BLaER1 treated with 17β-estradiol and CSF1 and Interleukin-3, amounts not matched to agents 10 nM and 100 nM (cell line): ENCODE data around the gene PTH2.

ENCODE experiments used
- H3K27ac ChIP-seq, 11 experiments: shearing (Covaris generic); formaldehyde crosslinking; 2 replicates each; pipeline ENCODE4 v1.8.1; 2022
- H3K27me3 ChIP-seq, 11 experiments: shearing (Covaris generic); formaldehyde crosslinking; 2 replicates each; pipeline ENCODE4 v1.8.1; 2022
- H3K36me3 ChIP-seq, 11 experiments: shearing (Covaris generic); formaldehyde crosslinking; 2 replicates each; pipeline ENCODE4 v1.8.1; 2022
- H3K4me1 ChIP-seq, 10 experiments: shearing (Covaris generic); formaldehyde crosslinking; 2 replicates each; pipeline ENCODE4 v1.8.1; 2022
- H3K4me2 ChIP-seq, 11 experiments: shearing (Covaris generic); formaldehyde crosslinking; 2 replicates each; pipeline ENCODE4 v1.8.1; 2022
- H3K4me3 ChIP-seq, 10 experiments: shearing (Covaris generic); formaldehyde crosslinking; 2 replicates each; pipeline ENCODE4 v1.8.1; 2022
- H3K9ac ChIP-seq, 11 experiments: shearing (Covaris generic); formaldehyde crosslinking; 2 replicates each; pipeline ENCODE4 v1.8.1; 2022
- H3K9me3 ChIP-seq, 11 experiments: shearing (Covaris generic); formaldehyde crosslinking; replicated peaks in 1 of 11; 2 replicates each; pipeline ENCODE4 v1.8.1; 2022
- H4K20me1 ChIP-seq, 11 experiments: shearing (Covaris generic); formaldehyde crosslinking; 2 replicates each; pipeline ENCODE4 v1.8.1; 2022
- Cebpa-rat ChIP-seq, 11 experiments: shearing (Covaris generic); IDR thresholded peaks; 2 replicates each; pipeline ENCODE4 v1.8.1; 2022

The PTH2 gene

GRCh38 chr19:49443366-49444099 is 20.3 kb upstream of the PTH2 start:
- Histone ChIP-seq H3K9me3 (no peaks in the 10 kb centered on the region), H4K20me1 (peaks cover 0 to 35% (median 17%) of the 10 kb centered on the region in 11 experiments; a peak in 10 of 22 replicates), H3K27me3 (peaks cover 40 to 44% (median 41%) of the 10 kb centered on the region in 11 experiments), H3K27ac (peak overlapping the region in 10 of 11 experiments; percentile 4 to 67 (median 51); a peak in 20 of 22 replicates), H3K4me1 (peaks cover 54 to 67% (median 57%) of the 10 kb centered on the region in 10 experiments), H3K9ac (peak overlapping the region; percentile 63 to 77 (median 74)), H3K4me2 (peak overlapping the region; percentile 78 to 98 (median 94)), H3K36me3 (peaks cover 13 to 27% (median 21%) of the 10 kb centered on the region in 11 experiments; a peak in 21 of 22 replicates), H3K4me3 (peak overlapping the region; percentile 62 to 77 (median 68))
- no peak for TF ChIP-seq Cebpa-rat (IDR thresholded peaks at IDR 0.05)

- Histone ChIP-seq H4K20me1 (peaks cover 0 to 31% (median 15%) of the 10 kb centered on the region in 11 experiments; a peak in 10 of 22 replicates), H3K27me3 (peaks cover 46 to 51% (median 48%) of the 10 kb centered on the region in 11 experiments), H3K9ac (peak overlapping the region; percentile 63 to 77 (median 74)), H3K4me3 (peak overlapping the region; percentile 62 to 77 (median 68)), H3K36me3 (peaks cover 6 to 21% (median 15%) of the 10 kb centered on the region in 11 experiments; a peak in 20 of 22 replicates), H3K9me3 (no peaks in the 10 kb centered on the region), H3K4me1 (peaks cover 47 to 60% (median 50%) of the 10 kb centered on the region in 10 experiments), H3K4me2 (peak overlapping the region; percentile 78 to 98 (median 94)), H3K27ac (peak overlapping the region in 10 of 11 experiments; percentile 4 to 67 (median 51); a peak in 19 of 22 replicates)
- TF ChIP-seq Cebpa-rat (IDR thresholded peaks at IDR 0.05) = no peak
Measured at GRCh38 chr19:49442771-49443365, 19.6 kb upstream of the PTH2 start.

- Histone ChIP-seq H3K27me3 (peaks cover 52 to 56% (median 53%) of the 10 kb centered on the region in 11 experiments), H3K4me1 (peaks cover 42 to 55% (median 45%) of the 10 kb centered on the region in 10 experiments), H3K4me2 (peak overlapping the region; percentile 66 to 98 (median 79)), H3K9me3 (no peaks in the 10 kb centered on the region), H3K36me3 (peaks cover 6 to 15% (median 11%) of the 10 kb centered on the region in 11 experiments; a peak in 18 of 22 replicates), H3K4me3 (peak overlapping the region; percentile 36 to 77 (median 65); a peak in 17 of 20 replicates), H4K20me1 (peaks cover 0 to 28% (median 12%) of the 10 kb centered on the region in 11 experiments; a peak in 9 of 22 replicates), H3K27ac (no peak overlapping the region), H3K9ac (no peak overlapping the region; a peak in 1 of 22 replicates)
- no peak for TF ChIP-seq Cebpa-rat (IDR thresholded peaks at IDR 0.05)
Measured at GRCh38 chr19:49442354-49442753, 19.1 kb upstream of the PTH2 start.

GRCh38 chr19:49441960-49442350 is 18.7 kb upstream of the PTH2 start:
- Histone ChIP-seq H3K36me3 (peaks cover 3 to 11% (median 8%) of the 10 kb centered on the region in 11 experiments; a peak in 16 of 22 replicates), H3K27ac (no peak overlapping the region), H4K20me1 (peaks cover 0 to 25% (median 8%) of the 10 kb centered on the region in 11 experiments; a peak in 9 of 22 replicates), H3K4me2 (peak overlapping the region; percentile 66 to 98 (median 79)), H3K4me1 (peaks cover 38 to 51% (median 41%) of the 10 kb centered on the region in 10 experiments), H3K9me3 (no peaks in the 10 kb centered on the region), H3K27me3 (peaks cover 56 to 60% (median 57%) of the 10 kb centered on the region in 11 experiments), H3K4me3 (peak overlapping the region; percentile 36 to 77 (median 65); a peak in 15 of 20 replicates), H3K9ac (no peak overlapping the region)
- TF ChIP-seq Cebpa-rat (IDR thresholded peaks at IDR 0.05) = no peak

GRCh38 chr19:49441210-49441959 is 18.1 kb upstream of the PTH2 start, which contains the start of gene SLC17A7:
Gene SLC17A7 (minus strand): TSS chr19:49441527. CDS start chr19:49441379, 148 bp downstream.
- peaks cover 0 to 3% (median 0%) of the 10 kb centered on the region in 11 experiments; a peak in 2 of 22 replicates for H3K9me3 ChIP-seq
- peak within 1 kb of the TSS; percentile 66 to 98 (median 79) for H3K4me2 ChIP-seq
- H3K4me1 ChIP-seq = peaks cover 32 to 45% (median 36%) of the 10 kb centered on the region in 10 experiments
- H3K27ac ChIP-seq = no peak within 1 kb of the TSS
- peaks cover 61 to 66% (median 62%) of the 10 kb centered on the region in 11 experiments for H3K27me3 ChIP-seq
- peaks cover 0 to 6% (median 2%) of the 10 kb centered on the region in 11 experiments; a peak in 10 of 22 replicates for H3K36me3 ChIP-seq
- no peak for TF ChIP-seq Cebpa-rat (IDR thresholded peaks at IDR 0.05)
- H4K20me1 ChIP-seq = peaks cover 0 to 20% (median 6%) of the 10 kb centered on the region in 11 experiments; a peak in 8 of 22 replicates
- peak within 1 kb of the TSS in 1 of 11 experiments; percentile 3; a peak in 1 of 22 replicates for H3K9ac ChIP-seq
- peak within 1 kb of the TSS; percentile 49 to 77 (median 65); a peak in 19 of 20 replicates for H3K4me3 ChIP-seq

GRCh38 chr19:49440439-49441209 is 17.4 kb upstream of the PTH2 start:
- Histone ChIP-seq H3K4me1 (peaks cover 25 to 38% (median 30%) of the 10 kb centered on the region in 10 experiments), H3K27me3 (peaks cover 69 to 74% (median 70%) of the 10 kb centered on the region in 11 experiments), H3K9me3 (peaks cover 0 to 9% (median 0%) of the 10 kb centered on the region in 11 experiments; a peak in 3 of 22 replicates), H3K9ac (0 out of 22 replicates have a peak overlapping the region, but pooled peaks of 1 of the 11 experiments have one; percentile 3), H3K27ac (no peak overlapping the region), H3K36me3 (no peaks in the 10 kb centered on the region), H3K4me3 (peak overlapping the region; percentile 38 to 77 (median 52); a peak in 17 of 20 replicates), H4K20me1 (peaks cover 0 to 26% (median 4%) of the 10 kb centered on the region in 11 experiments; a peak in 6 of 22 replicates), H3K4me2 (peak overlapping the region; percentile 66 to 98 (median 79))
- no peak for TF ChIP-seq Cebpa-rat (IDR thresholded peaks at IDR 0.05)

GRCh38 chr19:49439836-49440235 is 16.6 kb upstream of the PTH2 start:
- H3K9ac ChIP-seq = no peak overlapping the region
- peaks cover 77 to 81% (median 78%) of the 10 kb centered on the region in 11 experiments for H3K27me3 ChIP-seq

More at GRCh38 chr19:49439836-49440235, 16.6 kb upstream of the PTH2 start:
- TF ChIP-seq Cebpa-rat (IDR thresholded peaks at IDR 0.05) = no peak
- Histone ChIP-seq H3K4me2 (no peak overlapping the region), H4K20me1 (peaks cover 0 to 26% (median 4%) of the 10 kb centered on the region in 11 experiments; a peak in 7 of 22 replicates), H3K4me3 (no peak overlapping the region), H3K9me3 (peaks cover 0 to 14% (median 0%) of the 10 kb centered on the region in 11 experiments; a peak in 4 of 22 replicates), H3K4me1 (peaks cover 17 to 30% (median 23%) of the 10 kb centered on the region in 10 experiments), H3K27ac (no peak overlapping the region), H3K36me3 (no peaks in the 10 kb centered on the region)
